Stimulated activated CD4-positive, alpha-beta T cell treated with anti-CD3 and anti-CD28 coated beads, Interleukin-12 subunit alpha, Interleukin-12 subunit beta, amount 100 ng/mL, for 24 hours (primary cell): ENCODE measurements around the gene MACF1.
"Not testable (repeated sequence)": the region's sequence is repeated elsewhere in the genome, so short reads cannot be mapped to it uniquely, and the experiment has no call there.

Experiments
- DNase-seq, 2 experiments: peaks; one replicate each; pipeline ENCODE4 v3.0.0-alpha.2; 2020; ENCODE audit warnings: low read depth in 2 of 2

Gene MACF1

GRCh38 chr1:39466413-39467107, 262.1 kb downstream of the MACF1 start:
- DNase-seq: no peak

GRCh38 chr1:39467108-39467720, 262.7 kb downstream of the MACF1 start:
- not testable (repeated sequence) for DNase-seq

GRCh38 chr1:39469150-39469549, 264.7 kb downstream of the MACF1 start:
- DNase-seq: no peak

GRCh38 chr1:39470040-39470439, 265.5 kb downstream of the MACF1 start:
- no peak for DNase-seq

- no peak for DNase-seq
Measured at GRCh38 chr1:39472826-39473225, 268.3 kb downstream of the MACF1 start.

DNA sequence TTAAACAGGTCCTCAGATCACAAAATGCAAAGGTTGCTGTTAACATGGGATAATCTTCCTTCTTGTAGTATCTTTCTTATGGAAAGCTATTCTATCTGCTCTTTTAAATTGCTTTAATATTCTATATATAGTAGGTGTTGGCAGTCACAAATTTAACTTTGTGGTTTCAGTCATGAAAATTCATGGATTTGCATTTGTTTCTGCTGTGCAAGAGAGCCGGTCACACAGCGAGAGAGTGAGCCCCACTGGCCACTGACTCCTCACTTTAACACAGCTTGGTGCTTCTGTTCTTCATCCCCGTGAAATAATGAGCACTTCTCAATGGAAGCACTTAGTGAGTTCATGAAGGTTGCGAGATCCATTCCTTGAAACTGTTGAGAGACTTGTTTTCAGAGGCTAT, 268.8 kb downstream of the MACF1 start:
- no peak for DNase-seq

DNA sequence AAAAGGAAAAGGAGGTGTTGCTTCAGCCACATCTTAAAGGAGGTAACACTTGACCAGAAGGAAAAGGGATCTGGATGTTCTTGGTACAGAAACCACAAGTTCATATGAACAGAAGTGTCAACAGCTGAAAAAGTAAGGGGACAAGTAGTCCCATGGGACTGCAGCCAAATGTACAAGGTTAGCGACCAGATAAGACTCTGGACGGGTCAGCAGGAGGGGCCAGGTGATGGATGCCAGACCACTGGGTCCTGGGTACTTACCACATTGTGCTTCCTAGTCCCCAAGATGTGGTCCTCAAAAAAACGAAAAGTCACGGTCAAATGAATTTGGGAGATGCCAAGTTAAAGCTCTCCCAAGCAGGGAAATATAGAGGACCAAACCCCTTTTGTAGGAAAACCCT, 270.3 kb downstream of the MACF1 start:
- no peak for DNase-seq

GRCh38 chr1:39475551-39475950, 271.1 kb downstream of the MACF1 start:
- not testable (repeated sequence) for DNase-seq

- no peak for DNase-seq
Measured at GRCh38 chr1:39478126-39478915, 273.8 kb downstream of the MACF1 start.

- no peak for DNase-seq
Measured at GRCh38 chr1:39481289-39481688, 276.8 kb downstream of the MACF1 start.

- DNase-seq: no peak
Measured at GRCh38 chr1:39483276-39483675, 278.8 kb downstream of the MACF1 start.

DNA sequence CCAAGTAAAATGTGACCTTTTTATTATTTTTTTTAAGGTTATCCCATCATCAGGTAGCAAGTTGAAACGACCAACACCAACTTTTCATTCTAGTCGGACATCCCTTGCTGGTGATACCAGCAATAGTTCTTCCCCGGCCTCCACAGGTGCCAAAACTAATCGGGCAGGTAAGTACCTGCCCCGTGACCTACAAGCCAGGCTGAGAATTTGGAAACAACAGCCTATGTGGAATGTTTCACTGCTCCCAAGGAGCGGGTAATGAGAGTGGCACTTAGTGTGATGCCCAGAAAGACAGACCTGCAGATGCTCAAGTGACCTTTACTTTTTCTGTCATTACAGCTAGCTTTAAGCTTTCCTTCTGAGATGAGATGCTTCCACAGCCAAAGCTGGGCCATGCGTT, 280.1 kb downstream of the MACF1 start:
- DNase-seq: no peak

- DNase-seq: no peak
Measured at GRCh38 chr1:39485046-39485803, 280.7 kb downstream of the MACF1 start.

DNA sequence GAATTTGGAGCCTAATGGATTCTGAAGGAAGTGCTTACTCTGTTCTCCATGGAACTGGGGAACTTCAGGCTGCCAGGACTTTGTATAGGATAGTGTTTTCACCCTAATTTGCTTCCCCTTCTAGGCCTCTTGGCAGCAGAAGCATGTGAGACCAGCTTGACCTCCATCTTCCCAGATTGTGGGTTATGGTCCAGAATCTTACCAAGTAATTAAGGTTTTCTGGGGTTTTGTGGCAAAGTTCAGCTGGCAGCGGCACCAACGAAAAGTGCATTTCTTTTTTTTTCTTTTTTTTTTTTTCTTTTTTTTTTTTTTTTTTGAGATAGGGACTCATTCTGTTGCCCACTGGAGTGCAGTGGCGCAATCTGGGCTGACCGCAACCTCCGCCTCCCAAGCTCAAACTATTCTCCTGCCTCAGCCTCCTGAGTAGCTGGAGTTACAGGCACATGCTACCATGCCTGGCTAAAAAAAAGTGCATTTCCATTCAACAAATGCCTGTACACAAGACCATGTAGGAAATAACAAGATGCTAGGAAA, 283.6 kb downstream of the MACF1 start:
- no peak for DNase-seq

GRCh38 chr1:39488793-39489566, 284.5 kb downstream of the MACF1 start:
- DNase-seq: no peak

- DNase-seq: no peak
Measured at GRCh38 chr1:39489567-39490239, 285.2 kb downstream of the MACF1 start.

- DNase-seq: no peak
Measured at GRCh38 chr1:39490596-39491145, 286.2 kb downstream of the MACF1 start.

- peak; percentile 25 to 61 for DNase-seq
Measured at GRCh38 chr1:39491146-39491921, 286.8 kb downstream of the MACF1 start, which contains the start of gene BMP8A. Gene BMP8A, plus strand, starts transcription at chr1:39491636. Its CDS starts 356 bp downstream, at chr1:39491992.
